ACHN (cell line): ENCODE measurements around the gene WWOX.

ENCODE experiments used
- DNase-seq: peaks from one replicate; pipeline ENCODE4 v3.0.0-alpha.2; 2015
- in situ Hi-C: cut with HindIII; loops from 2 replicates; pipeline ENCODE4 v1.10.0; 2017; ENCODE audit warnings: low sequenced_read_pairs, low pct_ligation_motif_present, low pct_unique_long_range_greater_than_20kb

The WWOX gene

GRCh38 chr16:78211946-78212345 is 112.5 kb downstream of the WWOX start:
- no peak for DNase-seq
- in situ Hi-C loops = no loop called here

DNA sequence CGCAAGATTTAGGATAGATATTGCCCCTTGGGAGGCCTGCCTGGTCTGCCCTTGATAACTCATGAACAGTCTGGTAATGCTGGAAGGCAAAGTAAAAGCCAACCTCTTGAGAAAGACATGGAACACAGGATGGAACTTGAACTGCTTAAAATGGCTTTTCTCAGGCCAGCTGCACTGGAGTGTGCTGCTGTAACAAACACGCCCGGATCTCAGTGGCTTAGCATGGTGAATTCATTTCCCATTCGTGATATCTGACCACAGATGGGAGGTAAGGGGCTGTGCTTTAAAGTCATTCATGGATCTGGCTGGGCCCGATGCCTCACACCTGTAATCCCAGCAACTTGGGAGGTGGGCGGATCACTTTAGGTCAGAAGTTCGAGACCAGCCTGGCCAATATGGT is 113.2 kb downstream of the WWOX start:
- in situ Hi-C loops = no loop called here
- DNase-seq = no peak

GRCh38 chr16:78213751-78214150 is 114.3 kb downstream of the WWOX start:
- in situ Hi-C loops = no loop called here

DNA sequence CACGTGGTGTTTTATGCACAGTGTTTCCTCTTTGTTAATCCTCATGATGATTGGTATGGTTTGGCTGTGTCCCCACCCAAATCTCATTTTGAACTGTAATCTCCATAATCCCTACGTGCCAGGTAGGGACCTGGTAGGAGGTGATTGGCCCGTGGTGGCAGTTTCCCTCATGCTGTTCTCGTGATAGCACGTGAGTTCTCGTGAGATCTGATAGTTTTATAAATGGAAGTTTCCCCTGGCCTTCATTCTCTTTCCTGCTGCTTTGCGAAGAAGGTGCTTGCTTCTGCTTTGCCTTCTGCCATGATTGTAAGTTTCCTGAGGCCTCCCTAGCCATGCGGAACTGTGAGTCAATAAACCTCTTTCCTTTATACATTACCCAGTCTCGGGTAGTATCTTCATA is 115.8 kb downstream of the WWOX start:
- in situ Hi-C loops = no loop called here

More at GRCh38 chr16:78213751-78214150, 114.3 kb downstream of the WWOX start:
- DNase-seq = no peak

GRCh38 chr16:78216166-78216745 is 116.8 kb downstream of the WWOX start:
- in situ Hi-C loops = no loop called here

More for the DNA sequence above, 115.8 kb downstream of the WWOX start:
- DNase-seq = no peak

GRCh38 chr16:78217276-78217675 is 117.8 kb downstream of the WWOX start:
- in situ Hi-C loops = no loop called here

More at GRCh38 chr16:78216166-78216745, 116.8 kb downstream of the WWOX start:
- no peak for DNase-seq

GRCh38 chr16:78218279-78218678 is 118.8 kb downstream of the WWOX start:
- no peak for DNase-seq
- in situ Hi-C loops = no loop called here

More at GRCh38 chr16:78217276-78217675, 117.8 kb downstream of the WWOX start:
- DNase-seq = no peak

DNA sequence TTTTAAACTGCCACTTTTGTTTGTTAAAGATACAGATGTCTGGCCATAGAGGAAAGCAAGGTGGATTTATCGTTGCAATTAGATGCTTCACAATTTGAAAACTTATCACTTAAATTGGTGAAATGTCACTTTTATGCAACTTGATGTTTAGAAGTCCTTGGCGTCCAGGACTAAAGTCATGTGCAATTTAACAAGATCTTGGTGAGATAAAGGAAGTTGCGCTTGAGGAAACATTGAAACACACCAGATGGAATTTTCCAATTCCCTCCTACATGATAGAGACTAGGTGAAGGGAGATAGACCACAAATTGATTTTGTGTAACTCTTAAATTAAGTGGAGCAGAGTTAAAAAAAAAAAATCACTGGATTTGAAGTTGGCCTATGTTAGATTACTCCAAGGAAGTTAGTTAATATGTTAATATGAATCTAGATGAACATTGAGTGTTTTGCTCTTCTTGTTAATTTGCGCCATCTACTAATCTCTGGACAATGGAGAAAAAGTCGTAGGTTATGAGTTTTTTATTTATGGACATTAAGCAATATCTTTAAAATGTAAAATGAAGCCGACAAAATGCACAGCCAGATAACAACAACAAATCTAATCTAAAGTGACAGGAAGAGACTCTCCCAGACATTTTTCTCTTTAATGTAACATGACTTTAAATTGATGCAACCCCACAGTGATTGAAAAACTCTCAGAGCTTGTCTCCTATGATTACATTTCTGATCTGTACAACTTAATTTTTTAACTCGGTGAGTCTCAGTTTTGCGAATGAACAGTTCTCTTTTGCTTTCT is 119.6 kb downstream of the WWOX start:
- DNase-seq = no peak
- in situ Hi-C loops = no loop called here

GRCh38 chr16:78220571-78220970 is 121.1 kb downstream of the WWOX start:
- in situ Hi-C loops = no loop called here
- no peak for DNase-seq

- in situ Hi-C loops = no loop called here
- DNase-seq = no peak
Observed at GRCh38 chr16:78221892-78222291, 122.4 kb downstream of the WWOX start.

DNA sequence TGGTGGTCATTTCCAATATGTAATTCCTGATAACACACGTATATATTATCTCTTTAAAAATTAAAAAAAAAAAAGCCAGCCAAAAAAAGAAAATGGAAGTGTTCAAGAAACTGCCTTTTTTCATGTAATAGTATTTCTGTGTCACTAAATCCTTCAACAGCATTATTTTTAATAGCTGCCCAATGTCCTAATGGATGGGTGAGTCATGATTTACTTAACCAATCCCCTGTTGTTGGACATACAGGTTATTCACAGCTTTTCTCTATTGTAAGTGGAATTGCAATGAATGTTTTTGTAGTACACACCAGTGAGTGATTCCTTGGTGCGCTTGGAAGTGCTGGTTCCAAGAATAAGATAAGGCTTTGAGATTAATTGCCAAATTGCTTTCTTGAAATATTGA is 124.9 kb downstream of the WWOX start:
- no peak for DNase-seq
- in situ Hi-C loops = no loop called here

DNA sequence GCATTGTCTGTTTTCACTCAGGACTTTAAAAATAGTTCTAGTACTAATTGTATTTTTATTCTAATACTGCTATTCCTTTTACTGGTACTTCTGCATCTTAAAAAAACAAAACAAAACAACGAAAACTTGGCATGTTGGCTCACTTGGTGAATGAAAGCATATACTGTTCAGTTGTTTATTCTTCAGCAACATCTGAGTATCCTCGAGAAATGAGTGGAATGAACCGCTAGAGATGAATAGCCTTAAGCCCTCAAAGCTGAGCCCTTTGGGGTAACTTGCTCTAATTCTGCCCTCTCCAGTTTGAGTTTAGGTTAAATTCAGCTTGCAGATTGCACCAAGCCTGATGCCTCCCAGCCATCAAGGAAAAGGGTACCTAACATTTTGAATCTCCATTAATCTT is 126.5 kb downstream of the WWOX start:
- in situ Hi-C loops = no loop called here
- DNase-seq = no peak

- peak; percentile 8 for DNase-seq
Observed at GRCh38 chr16:78227855-78228254, 128.4 kb downstream of the WWOX start.

GRCh38 chr16:78228704-78229103 is 129.2 kb downstream of the WWOX start:
- in situ Hi-C loops = no loop called here
- DNase-seq = no peak

More at GRCh38 chr16:78227855-78228254, 128.4 kb downstream of the WWOX start:
- in situ Hi-C loops = no loop called here

DNA sequence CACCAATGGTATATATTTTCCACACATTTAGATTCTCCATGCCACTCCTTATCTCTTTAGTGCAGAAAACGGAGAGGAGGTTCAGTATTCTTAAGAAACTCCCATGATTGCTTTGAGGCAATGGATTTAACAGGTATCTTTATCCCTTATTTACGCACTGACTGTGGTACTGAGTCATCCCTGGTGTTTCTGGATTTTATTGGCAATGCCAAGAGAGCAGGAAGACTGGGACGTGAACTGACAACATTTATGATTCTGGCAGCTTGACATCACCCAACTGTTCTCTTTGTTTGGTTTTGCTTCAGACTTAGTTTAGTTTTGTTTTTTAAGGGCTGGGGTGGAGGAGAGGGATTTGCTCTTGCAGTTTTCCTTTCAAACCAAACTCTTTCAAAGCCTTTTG is 131.4 kb downstream of the WWOX start:
- in situ Hi-C loops = no loop called here
- no peak for DNase-seq

DNA sequence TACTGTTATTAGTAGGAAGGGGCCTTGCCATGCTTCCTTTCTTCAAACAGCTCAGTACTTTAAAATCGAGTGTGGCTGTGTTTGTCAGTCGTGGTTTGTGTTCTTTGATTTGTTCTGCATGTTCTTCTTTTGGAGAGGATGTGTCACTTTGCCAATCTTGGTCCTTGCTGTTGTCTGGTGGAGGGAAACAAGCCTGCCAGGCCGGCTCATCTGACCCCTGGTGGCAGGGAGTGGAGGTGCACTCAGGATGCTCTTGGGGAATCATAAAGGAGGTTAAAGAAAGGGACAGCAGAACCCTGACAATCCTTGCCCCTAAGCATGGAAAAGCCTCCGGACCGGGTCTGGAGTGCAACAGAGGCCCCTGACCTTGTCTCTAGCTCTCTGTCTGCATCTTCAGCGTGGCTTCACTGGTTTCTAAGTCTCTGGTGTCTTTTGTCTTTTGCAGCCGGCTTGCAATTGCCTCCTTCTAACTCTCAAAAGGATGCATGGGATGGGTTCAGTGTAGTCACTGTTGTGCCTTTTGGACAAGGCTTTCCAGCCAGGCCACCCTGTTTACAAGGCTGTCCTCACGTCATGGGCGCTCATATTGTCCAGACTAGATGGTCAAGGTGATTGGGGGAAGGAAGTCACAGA is 135.8 kb downstream of the WWOX start:
- in situ Hi-C loops = no loop called here
- peak; percentile 71 for DNase-seq

- in situ Hi-C loops = no loop called here
- DNase-seq = no peak
Observed at GRCh38 chr16:78235876-78236275, 136.4 kb downstream of the WWOX start.

DNA sequence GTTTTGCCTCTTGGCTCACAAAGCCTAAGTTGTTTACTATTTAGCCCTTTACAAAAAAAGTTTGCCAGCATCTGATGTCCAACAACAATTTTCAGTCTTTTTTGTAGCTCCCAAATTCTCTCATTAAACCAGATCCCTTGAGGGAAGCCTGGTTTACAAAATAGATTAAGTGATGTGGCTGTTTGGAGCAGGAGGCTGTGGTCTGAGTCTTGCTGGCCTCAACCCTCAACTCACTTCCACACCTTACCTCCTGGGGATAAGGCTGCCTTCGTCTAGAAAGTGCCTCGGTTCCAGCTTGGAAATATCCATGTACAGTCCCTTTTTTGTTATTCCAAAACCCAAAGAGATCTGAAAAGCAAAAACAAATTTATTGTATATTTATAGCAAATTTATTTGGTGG is 138.4 kb downstream of the WWOX start:
- in situ Hi-C loops = no loop called here
- no peak for DNase-seq

DNA sequence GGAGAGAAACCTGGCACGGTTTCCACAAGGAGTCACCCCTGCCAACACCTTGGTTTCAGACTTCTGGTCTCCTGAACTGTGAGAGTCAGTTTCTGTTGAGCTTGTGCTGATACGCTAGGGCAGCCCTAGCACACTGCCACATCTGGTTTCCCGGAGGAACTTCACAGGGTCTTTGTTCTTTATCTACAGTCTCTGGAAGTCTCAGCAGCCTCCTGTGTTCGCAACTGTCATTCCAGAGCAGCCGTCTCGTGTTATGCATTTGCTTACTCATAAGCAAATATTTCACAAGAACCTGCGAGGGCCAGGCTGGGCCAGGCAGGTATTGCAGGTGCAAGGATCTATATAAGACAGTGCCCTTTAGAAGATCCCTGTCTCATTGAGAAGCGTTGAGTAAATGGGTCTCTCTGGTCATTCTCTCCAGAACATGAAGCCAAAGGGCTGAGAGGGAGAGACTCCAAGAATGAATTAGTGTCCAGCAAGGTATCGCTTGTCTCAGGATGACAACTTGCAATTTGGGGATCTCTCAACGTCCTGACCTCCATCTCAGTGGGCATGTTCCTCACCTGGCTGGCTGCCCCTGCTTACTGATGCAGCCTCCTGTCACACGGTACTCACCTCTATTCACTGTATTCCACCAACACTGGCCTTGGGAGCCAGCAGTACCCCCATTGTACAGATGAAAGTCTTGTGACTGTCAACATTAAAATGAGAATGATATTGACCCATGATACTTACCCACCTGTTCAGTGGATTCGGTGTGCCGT is 141.2 kb downstream of the WWOX start:
- DNase-seq = no peak
- in situ Hi-C loops = no loop called here
